HEK293 (cell line): ENCODE data around the gene GABRD.

Experiments used
- CTCF ChIA-PET: fragments of 350-600 bp; formaldehyde crosslinking; extraction: SDS; loops from one replicate; lab custom pipeline; 2021; ENCODE audit warnings: antibody characterized with exemption; lab: Yijun Ruan, JAX
- POLR2A ChIA-PET: fragments of 300-600 bp; formaldehyde crosslinking; extraction: SDS; loops from one replicate; lab custom pipeline; 2020; ENCODE audit warnings: antibody characterized with exemption, inconsistent platforms; lab: Yijun Ruan, JAX
- H3K27ac ChIP-seq: fragments of 200-500 bp; sonication (Bioruptor generic); 2 replicates; pipeline ENCODE4 v1.5.1; 2014; ENCODE audit warnings: low read depth, low read length, control low read depth, inconsistent platforms; ENCODE audit errors: extremely low read depth
- H3K36me3 ChIP-seq, 2 experiments: fragments of 200-500 bp in 1 of 2; sonication (Bioruptor generic) in 1 of 2; 1 replicate in 1 of 2; 2 replicates in 1 of 2; pipeline ENCODE4 v1.5.1; 2014 to 2017; ENCODE audit warnings: inconsistent platforms in 2 of 2, low read length in 2 of 2; ENCODE audit not compliant: control insufficient read depth in 2 of 2, insufficient read depth in 1 of 2
- H3K4me1 ChIP-seq: fragments of 200-500 bp; sonication (Bioruptor generic); 2 replicates; pipeline ENCODE4 v1.5.1; 2014; ENCODE audit warnings: mild to moderate bottlenecking, low read length, inconsistent platforms; ENCODE audit not compliant: control insufficient read depth, insufficient read depth
- H3K4me3 ChIP-seq: 2 replicates; pipeline ENCODE4 v1.5.1; 2011; ENCODE audit warnings: low read depth, mild to moderate bottlenecking, control low read depth, low read length, moderate library complexity
- H3K9me3 ChIP-seq: fragments of 200-500 bp; sonication (Bioruptor generic); 2 replicates; pipeline ENCODE4 v1.5.1; 2014; ENCODE audit warnings: low read depth, low read length, inconsistent platforms; ENCODE audit not compliant: control insufficient read depth, insufficient read depth
- EGR2 ChIP-seq: fragments of 450-650 bp; formaldehyde crosslinking; IDR thresholded peaks from 2 replicates; pipeline ENCODE4 v1.5.1; 2016; ENCODE audit warnings: low read depth, missing biosample characterization, missing genetic modification characterization
- GFI1B ChIP-seq: fragments of 450-650 bp; formaldehyde crosslinking; IDR thresholded peaks from 2 replicates; pipeline ENCODE4 v1.5.1; 2016; ENCODE audit warnings: missing biosample characterization, missing genetic modification characterization
- HOXD13 ChIP-seq: sonication (generic); formaldehyde crosslinking; IDR thresholded peaks from 2 replicates; pipeline ENCODE4 v1.8.0; 2022; ENCODE audit warnings: missing genetic modification reagents, borderline replicate concordance
- KLF1 ChIP-seq: fragments of 450-650 bp; formaldehyde crosslinking; IDR thresholded peaks from 2 replicates; pipeline ENCODE4 v1.5.1; 2016; ENCODE audit warnings: missing biosample characterization, missing genetic modification characterization
- KLF9 ChIP-seq: fragments of 450-650 bp; formaldehyde crosslinking; IDR thresholded peaks from 2 replicates; pipeline ENCODE4 v1.5.1; 2016; ENCODE audit warnings: missing biosample characterization, missing genetic modification characterization, low read depth
- MEIS1 ChIP-seq: sonication (generic); formaldehyde crosslinking; IDR thresholded peaks from 2 replicates; pipeline ENCODE4 v1.8.1; 2022; ENCODE audit warnings: missing genetic modification reagents, mild to moderate bottlenecking, borderline replicate concordance
- ZBTB11 ChIP-seq: fragments of 450-650 bp; formaldehyde crosslinking; conservative IDR thresholded peaks from 2 replicates; pipeline ENCODE4 v1.5.1; 2016; ENCODE audit warnings: low read depth, missing biosample characterization, missing genetic modification characterization
- ZFHX2 ChIP-seq: fragments of 450-650 bp; formaldehyde crosslinking; conservative IDR thresholded peaks from 2 replicates; pipeline ENCODE4 v1.5.1; 2016; ENCODE audit warnings: missing biosample characterization, missing genetic modification characterization
- ZIC2 ChIP-seq: fragments of 450-650 bp; formaldehyde crosslinking; IDR thresholded peaks from 2 replicates; pipeline ENCODE4 v1.5.1; 2016; ENCODE audit warnings: missing biosample characterization, missing genetic modification characterization
- ZNF19 ChIP-seq: fragments of 450-650 bp; formaldehyde crosslinking; IDR thresholded peaks from 2 replicates; pipeline ENCODE4; 2016; ENCODE audit warnings: missing biosample characterization, missing genetic modification characterization, low read depth
- ZNF221 ChIP-seq: fragments of 450-650 bp; formaldehyde crosslinking; IDR thresholded peaks from 2 replicates; pipeline ENCODE4 v1.5.1; 2017; ENCODE audit warnings: missing biosample characterization, missing genetic modification characterization, borderline replicate concordance
- ZNF24 ChIP-seq: fragments of 450-650 bp; formaldehyde crosslinking; IDR thresholded peaks from 2 replicates; pipeline ENCODE4 v1.5.1; 2016; ENCODE audit warnings: missing biosample characterization, missing genetic modification characterization
- ZNF48 ChIP-seq: fragments of 450-650 bp; formaldehyde crosslinking; IDR thresholded peaks from 2 replicates; pipeline ENCODE4 v1.5.1; 2016; ENCODE audit warnings: missing biosample characterization, missing genetic modification characterization
- ZNF488 ChIP-seq: fragments of 450-650 bp; formaldehyde crosslinking; IDR thresholded peaks from 2 replicates; pipeline ENCODE4 v1.5.1; 2016; ENCODE audit warnings: missing biosample characterization, missing genetic modification characterization
- ZNF560 ChIP-seq: fragments of 450-650 bp; formaldehyde crosslinking; IDR thresholded peaks from 2 replicates; pipeline ENCODE4 v1.5.1; 2017; ENCODE audit warnings: missing biosample characterization, missing genetic modification characterization, borderline replicate concordance
- ZNF626 ChIP-seq: fragments of 450-650 bp; sonication (Bioruptor Pico); formaldehyde crosslinking; IDR thresholded peaks from 2 replicates; pipeline ENCODE4 v1.5.1; 2018; ENCODE audit warnings: missing biosample characterization, missing genetic modification characterization, inconsistent platforms
- ZNF664 ChIP-seq: fragments of 450-650 bp; formaldehyde crosslinking; IDR thresholded peaks from 2 replicates; pipeline ENCODE4 v1.5.1; 2016; ENCODE audit warnings: missing biosample characterization, missing genetic modification characterization
- ZNF830 ChIP-seq: fragments of 450-650 bp; IDR thresholded peaks from 2 replicates; pipeline ENCODE4 v1.5.0; 2018; ENCODE audit warnings: missing biosample characterization, missing genetic modification characterization, low read depth, mild to moderate bottlenecking, moderate library complexity
- ZSCAN4 ChIP-seq: fragments of 450-650 bp; formaldehyde crosslinking; IDR thresholded peaks from 2 replicates; pipeline ENCODE4 v1.5.1; 2017; ENCODE audit warnings: missing biosample characterization, missing genetic modification characterization
- ZSCAN5A ChIP-seq: fragments of 450-650 bp; formaldehyde crosslinking; IDR thresholded peaks from 2 replicates; pipeline ENCODE4 v1.5.1; 2016; ENCODE audit warnings: missing biosample characterization, missing genetic modification characterization
- TF ChIP-seq, protein P1 (sequence below): fragments of 450-650 bp; formaldehyde crosslinking; IDR thresholded peaks from 2 replicates; pipeline ENCODE4 v1.5.1; 2016; ENCODE audit warnings: missing biosample characterization, missing genetic modification characterization

GABRD gene

DNA sequence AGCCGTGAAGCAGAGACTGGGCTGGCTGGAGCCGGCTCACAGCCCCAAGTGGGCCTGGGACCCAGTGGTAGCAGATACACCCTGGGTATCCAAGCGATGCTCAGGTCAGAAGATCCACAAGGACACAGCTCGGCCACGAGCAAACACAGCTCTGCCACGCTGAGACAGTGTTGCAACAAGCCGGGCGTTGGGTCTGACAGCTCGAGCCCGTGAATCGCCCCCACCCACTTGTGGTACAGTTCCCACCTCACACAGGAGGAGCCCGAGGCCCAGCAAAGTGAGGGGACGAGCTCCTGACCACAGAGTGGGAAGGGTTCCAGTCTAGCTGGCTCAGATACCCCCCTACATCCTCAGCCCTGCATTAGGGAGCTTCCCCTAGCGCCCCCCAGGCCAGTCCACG is 22.2 kb downstream of the GABRD start (continued):
- TF ChIP-seq ZBTB11 (tag by site-specific recombination) (no peak), ZNF48 (tag by site-specific recombination) (no peak), ZSCAN4 (tag by site-specific recombination) (no peak), ZNF19 (tag by site-specific recombination) (no peak)

- Histone ChIP-seq H3K36me3 (no peaks in the 10 kb centered on the region), H3K27ac (no peak overlapping the region), H3K4me1 (no peaks in the 10 kb centered on the region), H3K4me3 (no peak overlapping the region), H3K9me3 (no peaks in the 10 kb centered on the region)
- TF ChIP-seq KLF9 (tag by site-specific recombination) = peak; percentile 34; the same call in 1 of the 2 replicates
- peak; percentile 59 for TF ChIP-seq EGR2
- peak; percentile 96 for TF ChIP-seq ZSCAN4 (tag by site-specific recombination)
- TF ChIP-seq ZFHX2 (tag by site-specific recombination) = peak; percentile 81
- no peak for TF ChIP-seq ZNF560
- ChIA-PET CTCF (interaction anchor here (1.1 to 1.8 kb wide), 2 partner anchors 8 to 81 kb away, joined by 3 to 6 read pairs; partner anchors contain the start of gene PRKCZ), POLR2A (interaction anchor here (0.6 kb wide), 1 partner anchor 279 kb away, joined by 5 read pairs; no protein-coding TSS in a partner anchor)
Observed at GRCh38 chr1:2041887-2042286, 22.7 kb downstream of the GABRD start.

DNA sequence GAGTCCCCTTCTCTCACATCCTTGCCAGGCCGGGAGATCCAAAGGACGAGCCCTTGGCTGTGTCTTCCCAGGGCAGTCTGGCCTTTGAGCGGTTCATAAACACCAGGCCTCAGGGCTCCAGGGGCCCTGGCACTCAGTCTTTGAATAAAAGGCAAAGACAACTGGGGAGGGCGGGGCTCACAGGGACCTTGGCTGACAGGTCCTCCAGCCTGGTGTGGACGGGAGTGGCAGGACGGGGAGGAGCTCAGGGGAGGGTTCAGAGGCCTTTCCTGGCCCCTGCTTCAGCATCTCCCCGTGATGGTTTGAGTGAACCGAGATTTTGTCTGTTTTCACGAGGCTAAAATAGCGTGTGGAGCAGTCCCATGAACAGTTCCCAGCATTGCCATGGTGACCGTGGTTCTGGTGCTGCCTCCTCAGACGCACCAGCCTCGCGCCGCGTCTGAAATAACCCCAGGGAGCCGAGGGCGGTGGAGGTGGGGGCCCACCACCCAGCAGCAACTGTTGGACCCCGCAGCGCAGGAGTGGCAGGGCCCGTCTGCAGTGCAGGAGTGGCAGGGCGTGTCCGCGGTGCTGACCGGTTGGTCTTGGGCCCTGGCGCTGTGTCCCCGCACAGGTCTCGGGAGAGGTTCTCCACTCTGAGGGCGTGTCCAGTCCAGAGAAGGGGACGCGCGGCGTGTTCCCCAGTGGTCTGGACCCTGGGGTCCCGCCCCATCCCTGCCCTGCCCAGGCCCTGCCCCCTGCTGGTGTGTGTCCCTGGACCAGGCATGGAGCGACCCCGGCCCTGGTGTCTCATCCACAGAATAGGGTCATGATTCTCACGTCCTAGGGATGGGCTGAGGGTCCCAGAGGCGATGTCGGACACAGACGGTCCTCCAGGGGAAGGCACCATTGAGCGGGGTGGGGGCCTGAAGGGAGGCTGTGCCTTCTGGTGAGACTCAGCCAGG is 24.0 kb downstream of the GABRD start:
- Histone ChIP-seq H3K4me3 (no peak overlapping the region), H3K4me1 (no peaks in the 10 kb centered on the region), H3K27ac (no peak overlapping the region), H3K9me3 (no peaks in the 10 kb centered on the region), H3K36me3 (no peaks in the 10 kb centered on the region)
- ChIA-PET POLR2A (interaction anchor here (0.6 kb wide), 1 partner anchor 277 kb away, joined by 5 read pairs; no protein-coding TSS in a partner anchor), CTCF (interaction anchor here (0.5 to 5.4 kb wide), 13 partner anchors 8 to 293 kb away, joined by 3 to 118 read pairs (median 4); no protein-coding TSS in a partner anchor)
- TF ChIP-seq ZNF830 (no peak), ZNF488 (tag by site-specific recombination) (no peak), ZNF626 (tag by site-specific recombination) (no peak), HOXD13 (CRISPR knock-in tag) (no peak), ZNF24 (no peak), ZSCAN5A (tag by site-specific recombination) (no peak), ZNF664 (no peak), GFI1B (no peak), ZNF221 (tag by site-specific recombination) (no peak), MEIS1 (no peak), ZIC2 (tag by site-specific recombination) (no peak), KLF1 (tag by site-specific recombination) (no peak)
- TF ChIP-seq, protein P1, sequence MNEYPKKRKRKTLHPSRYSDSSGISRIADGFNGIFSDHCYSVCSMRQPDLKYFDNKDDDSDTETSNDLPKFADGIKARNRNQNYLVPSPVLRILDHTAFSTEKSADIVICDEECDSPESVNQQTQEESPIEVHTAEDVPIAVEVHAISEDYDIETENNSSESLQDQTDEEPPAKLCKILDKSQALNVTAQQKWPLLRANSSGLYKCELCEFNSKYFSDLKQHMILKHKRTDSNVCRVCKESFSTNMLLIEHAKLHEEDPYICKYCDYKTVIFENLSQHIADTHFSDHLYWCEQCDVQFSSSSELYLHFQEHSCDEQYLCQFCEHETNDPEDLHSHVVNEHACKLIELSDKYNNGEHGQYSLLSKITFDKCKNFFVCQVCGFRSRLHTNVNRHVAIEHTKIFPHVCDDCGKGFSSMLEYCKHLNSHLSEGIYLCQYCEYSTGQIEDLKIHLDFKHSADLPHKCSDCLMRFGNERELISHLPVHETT = no peak
